ENCODE results near the gene LCNL1. TPM values are rescaled to one million over a fixed set of nuclear protein-coding genes. Genes with fewer than 3 reads are reported as not detected.

The LCNL1 gene
- total and polyA plus RNA-seq, 8 donors: 0.12 to 0.38 (median 0.17) TPM; not detected in 3

DNA sequence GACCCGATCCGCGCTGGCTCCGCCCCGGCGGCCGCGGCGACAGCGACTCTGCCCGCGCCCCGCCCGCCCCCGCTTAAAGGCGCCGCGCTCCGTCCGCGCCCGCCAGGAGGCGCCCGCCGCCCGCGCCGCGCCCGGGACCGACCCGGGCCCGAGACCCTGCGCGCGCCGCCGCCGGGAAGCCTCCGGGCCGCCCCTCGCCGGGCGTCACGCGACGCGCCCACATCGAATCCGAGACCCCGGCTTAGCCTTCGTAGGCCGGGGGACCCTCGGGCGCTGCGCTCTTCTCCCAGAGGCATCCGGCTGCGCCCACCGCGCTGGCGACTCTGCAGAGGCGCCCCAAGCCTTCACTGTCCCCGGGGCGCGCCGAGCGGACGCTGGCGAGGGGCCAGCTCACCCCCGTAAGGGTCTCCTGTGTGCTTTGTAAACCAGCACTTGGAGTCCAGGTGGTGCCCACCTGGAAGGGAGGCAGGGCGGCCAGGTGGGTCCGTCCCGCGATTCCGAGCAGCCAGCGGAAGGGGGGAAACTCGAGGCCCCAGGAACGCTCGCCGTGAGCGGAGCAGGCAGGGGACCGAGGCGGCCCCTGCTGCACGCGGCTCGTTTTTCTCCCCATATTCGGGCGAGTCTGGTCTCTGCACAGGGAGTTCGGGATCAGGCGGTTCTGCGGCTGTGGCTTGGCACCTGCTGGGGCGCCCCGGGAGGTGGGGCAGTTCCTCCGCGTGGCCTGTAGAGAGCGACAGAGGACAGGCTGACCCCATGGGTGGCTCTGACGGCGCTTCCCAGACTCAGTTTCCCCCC, 45.7 kb downstream of the LCNL1 start:
- peaks cover 15 to 21% (median 17%) of the 10 kb centered on the region in 3 donors for H3K4me1 ChIP-seq
- no peaks in the 10 kb centered on the region for H3K9me3 ChIP-seq
- 0% methylated on average over 67 to 98 of the region's 98 CpGs for WGBS, 2 donors
- H3K27me3 ChIP-seq: no peaks in the 10 kb centered on the region
- intact Hi-C loops (cut with DNase I): loop anchor here in 1 of 3 donors (10.0 kb wide), 1 partner anchor 74 kb away; the partner anchor contains the start of gene LCN12
- ATAC-seq (peak; percentile 68 to 77 (median 72)), FAIRE-seq (no peak), DNase-seq (peak in 5 of 6 donors; percentile 59 to 90 (median 71))
- peak overlapping the region; percentile 49 to 68 (median 58) for H3K4me3 ChIP-seq
- TF ChIP-seq, protein P1, sequence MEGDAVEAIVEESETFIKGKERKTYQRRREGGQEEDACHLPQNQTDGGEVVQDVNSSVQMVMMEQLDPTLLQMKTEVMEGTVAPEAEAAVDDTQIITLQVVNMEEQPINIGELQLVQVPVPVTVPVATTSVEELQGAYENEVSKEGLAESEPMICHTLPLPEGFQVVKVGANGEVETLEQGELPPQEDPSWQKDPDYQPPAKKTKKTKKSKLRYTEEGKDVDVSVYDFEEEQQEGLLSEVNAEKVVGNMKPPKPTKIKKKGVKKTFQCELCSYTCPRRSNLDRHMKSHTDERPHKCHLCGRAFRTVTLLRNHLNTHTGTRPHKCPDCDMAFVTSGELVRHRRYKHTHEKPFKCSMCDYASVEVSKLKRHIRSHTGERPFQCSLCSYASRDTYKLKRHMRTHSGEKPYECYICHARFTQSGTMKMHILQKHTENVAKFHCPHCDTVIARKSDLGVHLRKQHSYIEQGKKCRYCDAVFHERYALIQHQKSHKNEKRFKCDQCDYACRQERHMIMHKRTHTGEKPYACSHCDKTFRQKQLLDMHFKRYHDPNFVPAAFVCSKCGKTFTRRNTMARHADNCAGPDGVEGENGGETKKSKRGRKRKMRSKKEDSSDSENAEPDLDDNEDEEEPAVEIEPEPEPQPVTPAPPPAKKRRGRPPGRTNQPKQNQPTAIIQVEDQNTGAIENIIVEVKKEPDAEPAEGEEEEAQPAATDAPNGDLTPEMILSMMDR (IDR thresholded peaks at IDR 0.05): peak in 2 of 4 donors; percentile 9 to 27
- H3K27ac ChIP-seq: peak overlapping the region; percentile 13 to 54 (median 30)
- H3K36me3 ChIP-seq: no peaks in the 10 kb centered on the region

DNA sequence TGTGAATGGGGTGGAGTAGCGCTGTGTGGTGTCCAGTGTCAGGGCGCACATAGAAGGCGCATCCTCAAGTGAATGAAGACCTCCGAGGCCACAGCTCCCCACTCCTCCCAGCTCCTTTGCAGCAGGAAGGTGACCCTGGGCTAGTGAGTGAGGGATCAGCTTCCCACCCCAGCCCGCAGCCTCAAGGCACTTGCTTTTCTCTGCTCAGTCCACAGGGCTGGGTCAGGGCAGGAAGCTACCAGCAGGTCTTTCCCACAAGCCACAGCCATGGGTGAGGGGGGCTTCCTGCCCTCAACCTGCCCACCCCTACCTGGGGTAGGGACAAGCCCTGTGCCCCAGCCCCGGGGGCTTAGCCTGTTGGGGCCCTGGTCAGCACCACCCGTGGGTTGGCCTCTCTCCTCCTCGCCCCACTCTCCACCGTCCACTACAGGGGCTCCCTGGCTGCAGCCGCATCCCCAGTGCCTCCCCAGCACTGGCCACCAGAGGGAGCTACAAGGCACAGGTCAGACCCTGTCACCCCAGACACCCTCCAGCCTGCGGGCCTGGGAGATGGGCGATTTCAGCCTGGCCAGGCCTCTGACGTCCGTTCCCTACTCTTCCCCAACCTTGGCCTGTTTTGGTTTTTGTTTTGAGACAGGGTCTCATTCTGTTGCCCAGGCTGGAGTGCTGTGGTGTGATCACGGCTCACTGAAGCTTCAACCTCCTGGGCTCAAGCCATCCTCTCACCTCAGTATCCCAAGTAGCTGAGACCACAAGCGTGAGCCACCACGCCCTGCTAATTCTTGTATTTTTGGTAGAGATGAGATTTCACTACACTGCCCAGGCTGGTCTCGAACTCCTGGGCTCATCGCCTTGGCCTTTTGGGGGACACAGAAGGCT, 46.5 kb downstream of the LCNL1 start:
- DNase-seq: peak in 5 of 6 donors; percentile 66 to 92 (median 79)
- H3K4me1 ChIP-seq: peaks cover 15 to 21% (median 17%) of the 10 kb centered on the region in 3 donors
- peak; percentile 59 to 76 (median 70) for ATAC-seq
- H3K27me3 ChIP-seq: no peaks in the 10 kb centered on the region
- 24 to 30% methylated on average over 19 of the region's 19 CpGs for WGBS, 2 donors
- FAIRE-seq: no peak
- intact Hi-C loops (cut with DNase I): loop anchor here in 1 of 3 donors (10.0 kb wide), 1 partner anchor 74 kb away; the partner anchor contains the start of gene LCN12
- TF ChIP-seq, protein P1 (IDR thresholded peaks at IDR 0.05): peak; percentile 78 to 91 (median 88)
- no peaks in the 10 kb centered on the region for H3K9me3 ChIP-seq
- no peaks in the 10 kb centered on the region for H3K36me3 ChIP-seq
- H3K4me3 ChIP-seq: peak overlapping the region in 3 of 4 donors; percentile 49 to 68 (median 64)
- H3K27ac ChIP-seq: no peak overlapping the region

DNA sequence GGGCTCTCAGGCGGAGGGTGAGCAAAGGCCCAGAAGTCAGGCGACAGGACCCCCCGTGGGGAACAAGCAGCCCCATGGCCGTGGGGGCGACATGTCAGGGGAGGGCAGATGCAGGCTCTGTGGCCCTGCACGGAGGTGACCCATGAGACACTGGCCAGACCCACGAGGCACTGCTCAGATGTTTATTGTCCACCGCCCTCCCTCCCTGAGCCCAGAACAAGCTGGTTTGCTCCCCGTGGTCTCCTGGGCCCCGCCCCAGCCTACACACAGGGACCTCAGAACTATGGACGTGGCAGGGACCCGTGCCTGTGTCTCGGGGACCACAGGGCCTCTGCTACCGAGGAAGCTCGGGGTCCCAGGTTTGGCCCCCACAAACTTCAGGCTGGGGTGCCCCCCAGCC, 47.2 kb downstream of the LCNL1 start:
- TF ChIP-seq, protein P1 (IDR thresholded peaks at IDR 0.05): no peak
- Histone ChIP-seq H3K9me3 (no peaks in the 10 kb centered on the region), H3K27ac (no peak overlapping the region), H3K27me3 (no peaks in the 10 kb centered on the region), H3K4me1 (peaks cover 15 to 21% (median 17%) of the 10 kb centered on the region in 3 donors), H3K36me3 (no peaks in the 10 kb centered on the region), H3K4me3 (no peak overlapping the region)
- no peak for ATAC-seq
- WGBS, 2 donors: 63 to 66% methylated on average over 14 to 15 of the region's 15 CpGs
- FAIRE-seq: no peak
- intact Hi-C loops (cut with DNase I): loop anchor here in 1 of 3 donors (5.0 kb wide), 1 partner anchor 258 kb away; no protein-coding TSS in a partner anchor
- no peak for DNase-seq

DNA sequence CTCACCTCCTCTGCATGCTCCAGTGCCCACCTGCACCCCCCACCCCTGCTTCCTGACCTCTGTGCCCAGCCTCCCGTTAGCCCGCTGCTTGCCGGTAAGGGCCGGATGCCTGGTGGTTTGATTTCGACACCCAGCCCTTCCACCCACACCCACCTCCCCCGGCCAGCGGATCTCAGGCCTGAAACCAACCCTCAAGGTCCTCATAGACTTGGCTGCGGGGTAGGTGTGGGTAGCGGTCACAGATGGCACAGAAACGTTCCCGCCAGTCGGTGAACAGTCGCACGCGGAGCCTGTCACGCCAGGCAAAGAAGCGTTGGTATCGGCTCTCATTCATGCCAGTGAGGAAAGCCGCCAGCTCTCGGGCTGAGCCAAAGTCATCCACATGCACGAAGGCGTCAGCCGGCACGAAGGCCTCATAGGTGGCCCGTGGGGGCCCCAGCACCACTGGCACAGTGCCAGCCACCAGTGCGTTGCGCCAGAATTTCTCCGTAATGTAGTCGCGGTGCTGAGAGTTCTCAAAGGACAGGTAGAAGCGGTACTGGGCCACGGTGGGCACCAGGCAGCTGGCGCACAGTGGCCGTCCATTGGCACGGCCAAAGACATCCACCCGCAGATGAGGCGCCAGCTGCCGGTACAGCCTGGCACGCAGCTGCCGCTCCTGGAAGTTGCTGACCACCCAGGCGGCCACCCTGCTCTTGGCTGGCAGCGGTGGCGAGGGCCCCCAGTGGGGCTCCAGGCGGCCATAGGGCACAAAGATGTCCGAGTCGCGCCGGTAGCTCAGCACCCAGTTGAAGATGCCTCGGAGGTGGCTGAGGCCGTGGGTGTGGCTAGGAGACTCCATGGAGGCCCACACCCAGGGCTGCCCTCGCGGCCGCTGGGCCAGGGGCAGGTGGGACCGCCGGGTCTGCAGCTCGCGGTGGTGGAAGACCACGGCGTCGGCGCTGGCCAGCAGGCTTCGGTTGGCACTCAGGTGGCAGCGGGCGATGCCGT, 48.0 kb downstream of the LCNL1 start:
- Histone ChIP-seq H3K4me1 (peaks cover 15 to 21% (median 17%) of the 10 kb centered on the region in 3 donors), H3K27me3 (no peaks in the 10 kb centered on the region), H3K27ac (no peak overlapping the region), H3K36me3 (no peaks in the 10 kb centered on the region), H3K4me3 (no peak overlapping the region), H3K9me3 (no peaks in the 10 kb centered on the region)
- DNase-seq (no peak), ATAC-seq (no peak), FAIRE-seq (no peak)
- TF ChIP-seq, protein P1 (IDR thresholded peaks at IDR 0.05): no peak
- WGBS, 2 donors: 81 to 88% methylated on average over 63 to 65 of the region's 65 CpGs
- intact Hi-C loops (cut with DNase I): loop anchor here in 1 of 3 donors (5.0 kb wide), 1 partner anchor 259 kb away; no protein-coding TSS in a partner anchor
